OCI-LY1 (cell line): Measurements from ENCODE around the gene GPRIN2.

Experiments
- CTCF ChIP-seq: fragments of 200-600 bp; sonication (generic), shearing (Covaris generic); IDR thresholded peaks from 2 replicates; pipeline ENCODE4 v1.5.1; 2017; ENCODE audit warnings: mild to moderate bottlenecking, antibody characterized with exemption, low read length, moderate library complexity, mixed read lengths
- EZH2 ChIP-seq: fragments of 200-600 bp; sonication (generic), shearing (Covaris generic); IDR thresholded peaks from 2 replicates; pipeline ENCODE4 v1.8.0; 2017; ENCODE audit warnings: borderline replicate concordance, mixed run types, mild to moderate bottlenecking, antibody characterized with exemption, low read length, moderate library complexity, mixed read lengths

- TF ChIP-seq CTCF (no peak), EZH2 (no peak)
Measured at GRCh38 chr10:46543466-46544377, 12.7 kb downstream of the GPRIN2 start.
